Fibroblast of pulmonary artery (primary cell): ENCODE results near the gene UCMA.
"Not testable (repeated sequence)": the region's sequence is repeated elsewhere in the genome, so short reads cannot be mapped to it uniquely, and the experiment has no call there.

Experiments
- DNase-seq: peaks from one replicate; pipeline ENCODE4 v3.0.0-alpha.2; 2010; ENCODE audit warnings: low read depth
- H3K4me3 ChIP-seq: replicated peaks from 2 replicates; pipeline ENCODE4 v1.5.1; 2011; ENCODE audit warnings: low read depth, mild to moderate bottlenecking, control low read depth, low read length, moderate library complexity
- TF ChIP-seq, protein P1 (sequence below): IDR thresholded peaks from 2 replicates; pipeline ENCODE4 v1.5.1; 2011; ENCODE audit warnings: mild to moderate bottlenecking, control low read depth, low read length, inconsistent platforms; ENCODE audit errors: missing control alignments

The UCMA gene

DNA sequence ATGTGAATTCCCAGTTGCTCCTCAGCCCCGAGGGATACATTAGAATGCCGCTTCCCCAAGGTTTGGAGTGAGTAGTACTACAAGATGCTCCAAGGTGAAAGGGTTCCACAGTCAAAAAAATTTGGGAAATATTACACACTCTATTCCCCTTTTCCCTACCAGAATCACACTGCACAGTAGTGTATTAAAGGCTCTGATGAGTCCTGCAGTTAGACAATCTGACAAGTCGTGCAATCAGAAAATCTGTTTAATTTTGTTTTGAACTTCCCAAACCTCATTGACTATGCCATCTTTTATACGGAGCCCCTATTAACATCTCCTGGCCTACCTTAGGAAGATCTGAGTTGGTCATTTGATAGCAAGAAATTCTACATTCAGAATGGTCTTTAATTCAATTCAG lies 13.6 kb upstream of the UCMA start:
- H3K4me3 ChIP-seq, result no peak overlapping the region
- DNase-seq, result no peak
- TF ChIP-seq, protein P1, sequence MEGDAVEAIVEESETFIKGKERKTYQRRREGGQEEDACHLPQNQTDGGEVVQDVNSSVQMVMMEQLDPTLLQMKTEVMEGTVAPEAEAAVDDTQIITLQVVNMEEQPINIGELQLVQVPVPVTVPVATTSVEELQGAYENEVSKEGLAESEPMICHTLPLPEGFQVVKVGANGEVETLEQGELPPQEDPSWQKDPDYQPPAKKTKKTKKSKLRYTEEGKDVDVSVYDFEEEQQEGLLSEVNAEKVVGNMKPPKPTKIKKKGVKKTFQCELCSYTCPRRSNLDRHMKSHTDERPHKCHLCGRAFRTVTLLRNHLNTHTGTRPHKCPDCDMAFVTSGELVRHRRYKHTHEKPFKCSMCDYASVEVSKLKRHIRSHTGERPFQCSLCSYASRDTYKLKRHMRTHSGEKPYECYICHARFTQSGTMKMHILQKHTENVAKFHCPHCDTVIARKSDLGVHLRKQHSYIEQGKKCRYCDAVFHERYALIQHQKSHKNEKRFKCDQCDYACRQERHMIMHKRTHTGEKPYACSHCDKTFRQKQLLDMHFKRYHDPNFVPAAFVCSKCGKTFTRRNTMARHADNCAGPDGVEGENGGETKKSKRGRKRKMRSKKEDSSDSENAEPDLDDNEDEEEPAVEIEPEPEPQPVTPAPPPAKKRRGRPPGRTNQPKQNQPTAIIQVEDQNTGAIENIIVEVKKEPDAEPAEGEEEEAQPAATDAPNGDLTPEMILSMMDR, result no peak

DNA sequence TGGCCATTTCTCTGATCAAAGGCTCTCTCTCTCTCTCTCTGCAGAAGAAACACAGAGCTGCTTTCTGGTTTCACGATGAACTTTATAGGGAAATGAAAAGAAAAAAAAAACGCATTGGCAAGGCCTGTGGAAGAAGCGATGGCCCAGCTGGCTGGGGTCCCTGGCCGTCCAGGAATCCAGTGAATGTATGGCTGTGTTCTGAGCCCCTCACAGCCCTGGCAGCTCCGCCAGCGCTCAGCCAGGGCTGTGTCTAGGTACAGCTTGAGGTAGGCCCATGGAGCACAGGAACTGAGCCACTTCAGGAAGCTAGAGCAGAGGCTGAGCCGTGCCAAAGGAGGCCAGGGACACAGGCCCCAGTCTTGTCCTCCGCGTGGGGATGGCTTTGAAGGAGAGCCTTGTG lies 13.1 kb upstream of the UCMA start:
- no peak for DNase-seq
- H3K4me3 ChIP-seq, result no peak overlapping the region
- TF ChIP-seq, protein P1, result no peak

DNA sequence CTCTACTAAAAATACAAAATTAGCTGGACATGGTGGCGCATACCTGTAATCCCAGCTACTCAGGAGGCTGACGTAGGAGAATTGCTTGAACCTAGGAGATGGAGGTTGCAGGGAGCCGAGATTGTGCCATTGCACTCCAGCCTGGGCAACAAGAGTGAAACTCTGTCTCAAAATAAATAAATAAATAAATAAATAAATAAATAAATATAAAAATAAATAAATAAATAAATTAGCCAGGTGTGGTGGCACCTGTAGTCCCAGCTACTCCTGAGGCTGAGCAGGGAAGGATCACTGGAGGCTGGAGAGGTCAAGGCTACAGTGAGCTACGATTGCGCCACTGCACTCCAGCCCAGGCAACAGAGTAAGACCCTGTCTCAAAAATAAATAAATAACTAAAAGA lies 8.1 kb upstream of the UCMA start:
- not testable (repeated sequence) for DNase-seq

DNA sequence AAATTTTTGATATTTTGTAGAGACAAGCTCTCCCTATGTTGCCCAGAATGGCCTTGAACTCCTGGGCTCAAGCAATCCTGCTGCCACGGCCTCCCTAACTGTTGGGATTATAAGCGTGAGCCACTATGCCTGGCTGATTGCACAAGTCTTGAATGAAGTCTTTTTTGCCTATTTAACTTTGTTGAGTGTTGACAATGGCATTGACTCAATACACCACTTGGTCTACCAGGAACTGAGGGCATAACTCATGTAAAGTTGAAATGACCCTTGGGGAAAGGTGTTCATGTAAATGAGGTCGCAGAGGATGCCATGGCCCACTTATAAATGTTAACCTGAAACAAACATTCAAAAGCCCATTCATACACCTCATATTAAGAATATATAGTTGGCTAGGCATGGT lies 7.4 kb upstream of the UCMA start:
- TF ChIP-seq, protein P1, result no peak
- no peak overlapping the region for H3K4me3 ChIP-seq
- no peak for DNase-seq

More for the DNA sequence above, 8.1 kb upstream of the UCMA start:
- H3K4me3 ChIP-seq, result not testable (repeated sequence)

DNA sequence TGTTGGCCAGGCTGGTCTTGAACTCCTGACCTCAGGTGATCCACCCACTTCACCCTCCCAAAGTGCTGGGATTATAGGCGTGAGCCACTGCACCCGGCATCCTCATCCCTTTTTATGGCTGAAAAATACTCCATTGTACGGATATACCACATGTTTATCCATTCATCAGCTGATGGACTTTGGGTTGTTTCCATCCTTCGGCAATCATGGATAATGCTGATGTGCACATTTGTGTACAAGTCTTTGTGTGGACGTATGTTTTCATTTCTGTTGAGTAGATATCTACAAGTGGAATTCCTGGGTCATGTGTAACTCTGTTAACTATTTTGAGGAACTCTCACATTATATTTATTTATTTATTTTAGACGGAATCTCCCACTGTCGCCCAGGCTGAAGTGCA lies 5.7 kb upstream of the UCMA start:
- TF ChIP-seq, protein P1, result no peak
- no peak overlapping the region for H3K4me3 ChIP-seq
- DNase-seq, result no peak

DNA sequence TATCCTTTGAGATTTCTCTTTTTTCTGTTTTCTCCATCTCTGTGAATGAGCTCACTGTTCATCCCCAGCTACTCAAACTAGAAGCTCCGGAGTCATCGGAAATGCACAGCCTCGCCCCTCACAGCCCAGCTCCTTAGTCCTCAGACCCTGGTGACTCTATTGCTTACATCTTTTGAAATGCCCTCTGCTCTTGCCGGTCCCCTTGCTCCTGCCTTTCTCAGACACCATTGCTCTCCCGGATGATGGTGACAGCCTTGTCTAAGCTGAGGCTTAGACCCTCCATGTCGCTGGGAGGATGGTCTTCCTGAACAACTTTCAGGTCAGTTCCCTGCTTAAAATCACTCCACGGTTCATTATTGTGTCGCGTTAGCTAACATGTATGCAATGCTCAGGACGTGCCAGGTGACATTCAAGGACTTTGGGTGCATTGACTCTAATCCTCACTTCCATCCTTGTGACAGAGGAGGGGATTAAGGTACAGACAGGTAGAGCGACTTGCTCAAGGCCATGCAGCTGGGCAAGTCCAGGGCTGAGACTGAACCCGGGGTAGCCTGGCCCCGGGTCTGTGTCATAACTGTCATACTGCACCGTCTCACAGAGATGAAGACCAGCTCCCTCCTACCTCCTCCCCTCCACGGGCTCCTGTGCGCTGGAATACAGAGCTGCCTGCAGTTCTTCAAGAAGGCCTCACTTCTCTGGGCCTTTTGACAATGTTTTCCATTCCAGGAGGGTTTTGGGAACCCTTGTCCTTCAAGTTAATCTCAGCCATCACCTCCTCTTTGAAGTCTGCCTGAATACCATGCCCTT lies 4.3 kb upstream of the UCMA start:
- TF ChIP-seq, protein P1, result no peak
- no peak overlapping the region for H3K4me3 ChIP-seq
- DNase-seq, result no peak

DNA sequence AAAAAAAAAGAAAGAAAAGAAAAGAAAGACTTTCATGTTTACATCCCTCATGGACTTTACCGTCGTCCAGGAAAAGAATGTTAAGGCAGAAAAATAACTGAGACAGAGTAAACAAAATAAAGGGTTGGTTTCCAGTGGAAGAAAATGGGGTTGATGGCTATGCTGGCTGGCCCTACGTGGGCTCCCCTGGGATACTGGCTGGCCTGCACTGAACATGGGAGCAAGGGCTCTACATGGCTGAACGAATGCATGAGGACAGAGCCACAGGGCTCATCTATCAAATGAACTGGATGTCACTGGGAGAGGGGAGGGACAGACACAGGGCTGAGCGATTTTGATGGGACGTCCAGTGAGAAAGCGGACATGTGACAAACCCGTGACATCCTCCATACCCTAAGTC lies 2.5 kb upstream of the UCMA start:
- DNase-seq, result no peak
- no peak overlapping the region for H3K4me3 ChIP-seq
- TF ChIP-seq, protein P1, result no peak

DNA sequence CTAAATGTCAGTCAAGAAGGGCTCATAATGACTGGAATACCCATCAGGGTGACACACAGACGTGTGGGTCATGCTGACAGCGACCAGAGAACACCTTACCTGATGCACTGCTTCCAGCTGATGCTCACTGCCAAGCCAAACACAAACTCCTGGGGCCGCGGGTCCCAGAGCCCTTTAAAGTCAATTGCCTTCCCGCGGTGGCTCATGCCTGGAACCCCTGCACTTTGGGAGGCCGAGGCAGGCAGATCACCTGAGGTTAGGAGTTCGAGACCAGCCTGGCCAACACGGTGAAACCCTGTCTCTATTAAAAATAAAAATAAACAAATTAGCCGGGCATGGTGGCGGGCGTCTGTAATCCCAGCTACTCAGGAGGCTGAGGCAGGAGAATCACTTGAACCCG lies 562 bp upstream of the UCMA start:
- not testable (repeated sequence) for H3K4me3 ChIP-seq, DNase-seq
